Mesendoderm (in vitro differentiated cells): ENCODE results near the gene VWDE.

Source experiments
- DNase-seq: peaks from one replicate; pipeline ENCODE4 v3.0.0; 2013
- H2AK5ac ChIP-seq: 2 replicates; pipeline ENCODE4 v1.6.1; 2013; ENCODE audit warnings: low read length, inconsistent platforms
- H2BK120ac ChIP-seq: 2 replicates; pipeline ENCODE4 v1.6.1; 2013; ENCODE audit warnings: low read depth, mild to moderate bottlenecking, low read length, moderate library complexity, mixed read lengths
- H2BK15ac ChIP-seq: replicated peaks from 2 replicates; pipeline ENCODE4 v1.6.1; 2013; ENCODE audit warnings: low read depth, mild to moderate bottlenecking, moderate library complexity
- H2BK5ac ChIP-seq: 2 replicates; pipeline ENCODE4 v1.6.1; 2013; ENCODE audit warnings: low read length, inconsistent platforms
- H3K18ac ChIP-seq: 2 replicates; pipeline ENCODE4 v1.6.1; 2013; ENCODE audit warnings: mild to moderate bottlenecking, low read length, mixed read lengths
- H3K23ac ChIP-seq: one replicate; pipeline ENCODE4 v1.6.1; 2013; ENCODE audit warnings: low read length
- H3K27ac ChIP-seq: 2 replicates; pipeline ENCODE4 v1.5.1; 2013; ENCODE audit warnings: low read depth, mild to moderate bottlenecking, inconsistent platforms, low read length, moderate library complexity
- H3K27me3 ChIP-seq: 2 replicates; pipeline ENCODE4 v1.6.1; 2013; ENCODE audit warnings: low read length, control low read depth, mild to moderate bottlenecking, inconsistent platforms; ENCODE audit not compliant: insufficient read depth, poor library complexity
- H3K36me3 ChIP-seq: 2 replicates; pipeline ENCODE4 v1.6.1; 2013; ENCODE audit warnings: low read length, inconsistent platforms; ENCODE audit not compliant: control insufficient read depth, insufficient read depth
- H3K4ac ChIP-seq: one replicate; pipeline ENCODE4 v1.6.1; 2013; ENCODE audit warnings: low read depth, mild to moderate bottlenecking, low read length, moderate library complexity
- H3K4me1 ChIP-seq: 2 replicates; pipeline ENCODE4 v1.6.1; 2013; ENCODE audit warnings: low read depth, low read length, inconsistent platforms; ENCODE audit not compliant: control insufficient read depth
- H3K4me2 ChIP-seq: 2 replicates; pipeline ENCODE4 v1.6.1; 2013; ENCODE audit warnings: low read length
- H3K4me3 ChIP-seq: 2 replicates; pipeline ENCODE4 v1.5.1; 2013; ENCODE audit warnings: mild to moderate bottlenecking, low read length
- H3K56ac ChIP-seq: one replicate; pipeline ENCODE4 v1.6.1; 2013; ENCODE audit warnings: low read length
- H3K79me1 ChIP-seq: 2 replicates; pipeline ENCODE4 v1.6.1; 2013; ENCODE audit warnings: low read length, inconsistent platforms
- H3K79me2 ChIP-seq: 2 replicates; pipeline ENCODE4 v1.6.1; 2013; ENCODE audit warnings: mild to moderate bottlenecking, low read length; ENCODE audit not compliant: control insufficient read depth, insufficient read depth
- H3K9ac ChIP-seq: 2 replicates; pipeline ENCODE4 v1.6.1; 2013; ENCODE audit warnings: low read length, inconsistent platforms
- H4K5ac ChIP-seq: one replicate; pipeline ENCODE4 v1.6.1; 2013; ENCODE audit warnings: low read length
- H4K8ac ChIP-seq: one replicate; pipeline ENCODE4 v1.6.1; 2013; ENCODE audit warnings: low read depth, mild to moderate bottlenecking, control low read depth, low read length, moderate library complexity
- WGBS: extraction: QIAGEN DNeasy Blood & Tissue Kit; methylation state at CpG from one replicate; pipeline ENCODE4 v1.1.7; 2013; ENCODE audit warnings: low lambda C conversion rate, missing lambda C conversion rate; ENCODE audit not compliant: insufficient coverage; ENCODE audit errors: extremely low coverage; 5-methylcytosine and 5-hydroxymethylcytosine counted together

The VWDE gene

DNA sequence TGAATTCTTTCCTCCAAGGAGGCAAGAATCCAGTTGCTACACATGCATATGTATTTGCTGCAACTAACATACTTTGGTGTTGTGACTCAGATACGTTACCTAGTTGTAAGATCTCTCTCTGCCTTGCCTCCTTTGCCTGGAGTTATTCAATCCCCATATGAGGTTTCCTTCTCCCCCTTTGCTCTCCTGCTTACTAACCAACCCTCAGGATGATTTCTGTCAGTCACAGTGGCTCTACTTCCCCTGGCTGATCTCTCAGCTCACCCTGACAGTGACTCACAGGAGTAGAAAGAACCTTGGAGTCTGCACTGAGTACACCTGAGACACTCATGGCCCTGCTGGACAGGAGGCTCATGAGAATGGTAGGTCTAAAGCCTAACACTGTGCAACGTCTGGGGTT, 100.6 kb downstream of the VWDE start:
- no peak overlapping the region for H3K4me3 ChIP-seq
- H3K18ac ChIP-seq = no peak overlapping the region
- H3K27ac ChIP-seq = no peak overlapping the region
- H4K5ac ChIP-seq = no peak overlapping the region
- no peak for DNase-seq
- H3K9ac ChIP-seq = no peak overlapping the region
- WGBS = no CpG with 5 or more reads among the region's 2 CpGs
- H2BK15ac ChIP-seq = no peak overlapping the region
- no peaks in the 10 kb centered on the region for H3K79me1 ChIP-seq
- H3K56ac ChIP-seq = no peak overlapping the region
- no peaks in the 10 kb centered on the region for H3K4me1 ChIP-seq
- no peak overlapping the region for H2AK5ac ChIP-seq
- H3K36me3 ChIP-seq = no peaks in the 10 kb centered on the region
- H2BK120ac ChIP-seq = no peak overlapping the region
- H3K27me3 ChIP-seq = no peaks in the 10 kb centered on the region
- H3K79me2 ChIP-seq = no peaks in the 10 kb centered on the region
- no peak overlapping the region for H3K23ac ChIP-seq
- no peak overlapping the region for H3K4ac ChIP-seq
- no peak overlapping the region for H3K4me2 ChIP-seq
- no peak overlapping the region for H4K8ac ChIP-seq
- H2BK5ac ChIP-seq = no peak overlapping the region

DNA sequence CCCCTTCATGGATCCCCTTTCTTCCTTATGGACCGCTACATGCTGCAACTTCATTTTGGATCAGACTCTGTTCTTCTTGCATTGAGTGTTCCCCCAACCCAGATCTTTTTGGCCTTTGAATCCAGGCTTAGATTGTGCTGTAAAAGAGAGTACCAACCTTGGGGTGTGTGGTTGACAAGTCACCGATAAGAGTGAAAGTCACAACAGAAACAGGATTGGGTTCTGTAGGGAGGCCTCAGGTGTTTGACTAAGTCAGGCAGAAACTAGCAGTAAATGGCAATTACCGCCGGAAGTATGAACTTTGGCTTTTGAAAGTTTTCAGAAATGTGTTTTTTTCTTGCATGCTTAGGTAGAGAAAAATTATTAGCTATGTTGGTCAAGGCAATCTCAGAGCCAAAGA, 103.2 kb downstream of the VWDE start:
- no CpG with 5 or more reads among the region's 4 CpGs for WGBS
- Histone ChIP-seq H3K4me1 (no peaks in the 10 kb centered on the region), H3K4me2 (no peak overlapping the region), H3K4ac (no peak overlapping the region), H3K23ac (no peak overlapping the region), H4K5ac (no peak overlapping the region), H2AK5ac (no peak overlapping the region), H3K56ac (no peak overlapping the region), H3K27me3 (no peaks in the 10 kb centered on the region), H3K79me2 (no peaks in the 10 kb centered on the region), H4K8ac (no peak overlapping the region), H3K18ac (no peak overlapping the region), H2BK15ac (no peak overlapping the region), H2BK5ac (no peak overlapping the region), H3K9ac (no peak overlapping the region), H2BK120ac (no peak overlapping the region), H3K36me3 (no peaks in the 10 kb centered on the region), H3K27ac (no peak overlapping the region), H3K4me3 (no peak overlapping the region), H3K79me1 (no peaks in the 10 kb centered on the region)
- no peak for DNase-seq

DNA sequence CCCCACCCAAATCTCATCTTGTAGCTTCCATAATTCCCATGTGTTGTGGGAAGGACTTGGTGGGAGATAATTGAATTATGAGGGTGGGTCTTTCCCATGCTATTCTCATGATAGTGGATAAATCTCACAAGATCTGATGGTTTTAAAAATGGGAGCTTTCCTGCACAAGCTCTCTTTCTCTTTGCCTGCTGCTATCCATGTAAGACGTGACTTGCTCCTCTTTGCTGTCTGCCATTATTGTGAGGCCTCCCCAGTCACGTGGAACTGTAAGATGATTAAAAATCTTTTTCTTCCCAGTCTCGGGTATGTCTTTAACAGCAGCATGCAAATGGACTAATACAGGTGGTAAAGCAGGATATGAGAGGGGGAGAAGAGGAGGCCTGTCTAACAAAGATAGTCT, 104.3 kb downstream of the VWDE start:
- no peak overlapping the region for H4K5ac ChIP-seq
- no peak overlapping the region for H4K8ac ChIP-seq
- no peak overlapping the region for H3K56ac ChIP-seq
- H3K4me2 ChIP-seq = no peak overlapping the region
- H3K36me3 ChIP-seq = no peaks in the 10 kb centered on the region
- H3K79me2 ChIP-seq = no peaks in the 10 kb centered on the region
- no peaks in the 10 kb centered on the region for H3K27me3 ChIP-seq
- no peak overlapping the region for H2AK5ac ChIP-seq
- no peaks in the 10 kb centered on the region for H3K4me1 ChIP-seq
- no peak overlapping the region for H3K18ac ChIP-seq
- H3K27ac ChIP-seq = no peak overlapping the region
- DNase-seq = no peak
- no peak overlapping the region for H3K9ac ChIP-seq
- no peak overlapping the region for H3K23ac ChIP-seq
- H3K4me3 ChIP-seq = no peak overlapping the region
- no peaks in the 10 kb centered on the region for H3K79me1 ChIP-seq
- H2BK120ac ChIP-seq = no peak overlapping the region
- no peak overlapping the region for H3K4ac ChIP-seq
- H2BK15ac ChIP-seq = no peak overlapping the region
- no CpG with 5 or more reads among the region's 3 CpGs for WGBS
- no peak overlapping the region for H2BK5ac ChIP-seq

GRCh38 chr7:12297283-12298108, 106.2 kb downstream of the VWDE start:
- H3K4me3 ChIP-seq = no peak overlapping the region
- H3K27me3 ChIP-seq = no peaks in the 10 kb centered on the region
- no peak overlapping the region for H4K5ac ChIP-seq
- no peak overlapping the region for H3K9ac ChIP-seq
- no peak overlapping the region for H3K27ac ChIP-seq
- H2AK5ac ChIP-seq = no peak overlapping the region
- DNase-seq = peak; percentile 66
- H3K23ac ChIP-seq = no peak overlapping the region
- H3K4ac ChIP-seq = no peak overlapping the region
- H3K4me1 ChIP-seq = no peaks in the 10 kb centered on the region
- H3K36me3 ChIP-seq = no peaks in the 10 kb centered on the region
- H4K8ac ChIP-seq = no peak overlapping the region
- no peak overlapping the region for H3K56ac ChIP-seq
- no peak overlapping the region for H2BK5ac ChIP-seq
- no CpG with 5 or more reads among the region's 3 CpGs for WGBS
- no peak overlapping the region for H3K18ac ChIP-seq
- no peak overlapping the region for H2BK120ac ChIP-seq
- no peaks in the 10 kb centered on the region for H3K79me1 ChIP-seq
- H3K4me2 ChIP-seq = no peak overlapping the region
- no peak overlapping the region for H2BK15ac ChIP-seq
- no peaks in the 10 kb centered on the region for H3K79me2 ChIP-seq

DNA sequence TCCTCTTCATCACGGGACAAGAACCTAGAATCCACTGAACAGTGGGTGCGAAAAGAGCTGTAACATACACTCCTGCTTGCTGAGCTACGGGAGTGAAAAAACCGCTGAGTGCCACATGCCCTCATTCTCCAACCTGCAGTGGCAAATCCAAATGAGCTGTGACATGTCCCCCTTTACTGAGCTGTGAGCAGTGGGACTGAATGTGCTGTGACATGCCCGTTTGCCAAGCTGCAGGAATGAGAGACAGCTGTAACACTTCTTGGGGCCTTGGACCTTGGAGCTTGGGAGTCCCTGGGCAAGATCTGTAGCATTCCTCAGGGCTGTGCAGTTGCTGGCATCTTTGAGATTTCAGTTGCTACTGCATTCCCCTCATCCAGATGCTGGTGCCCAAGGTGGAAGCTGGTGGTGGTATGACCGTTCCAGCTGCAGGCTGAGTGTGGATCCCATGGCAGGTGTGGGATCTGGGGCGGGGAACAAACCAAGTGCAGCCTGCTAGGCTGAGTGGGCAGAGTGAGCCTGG, 107.6 kb downstream of the VWDE start:
- no peak overlapping the region for H2AK5ac ChIP-seq
- no peak for DNase-seq
- no peak overlapping the region for H3K18ac ChIP-seq
- H3K79me2 ChIP-seq = no peaks in the 10 kb centered on the region
- H3K79me1 ChIP-seq = no peaks in the 10 kb centered on the region
- H3K4me2 ChIP-seq = no peak overlapping the region
- H3K4ac ChIP-seq = no peak overlapping the region
- H3K36me3 ChIP-seq = no peaks in the 10 kb centered on the region
- H3K27ac ChIP-seq = no peak overlapping the region
- no peak overlapping the region for H4K8ac ChIP-seq
- no peak overlapping the region for H4K5ac ChIP-seq
- H2BK5ac ChIP-seq = no peak overlapping the region
- no peak overlapping the region for H2BK120ac ChIP-seq
- H3K27me3 ChIP-seq = no peaks in the 10 kb centered on the region
- no CpG with 5 or more reads among the region's 7 CpGs for WGBS
- no peak overlapping the region for H2BK15ac ChIP-seq
- no peak overlapping the region for H3K4me3 ChIP-seq
- H3K23ac ChIP-seq = no peak overlapping the region
- H3K4me1 ChIP-seq = no peaks in the 10 kb centered on the region
- H3K9ac ChIP-seq = no peak overlapping the region
- no peak overlapping the region for H3K56ac ChIP-seq

DNA sequence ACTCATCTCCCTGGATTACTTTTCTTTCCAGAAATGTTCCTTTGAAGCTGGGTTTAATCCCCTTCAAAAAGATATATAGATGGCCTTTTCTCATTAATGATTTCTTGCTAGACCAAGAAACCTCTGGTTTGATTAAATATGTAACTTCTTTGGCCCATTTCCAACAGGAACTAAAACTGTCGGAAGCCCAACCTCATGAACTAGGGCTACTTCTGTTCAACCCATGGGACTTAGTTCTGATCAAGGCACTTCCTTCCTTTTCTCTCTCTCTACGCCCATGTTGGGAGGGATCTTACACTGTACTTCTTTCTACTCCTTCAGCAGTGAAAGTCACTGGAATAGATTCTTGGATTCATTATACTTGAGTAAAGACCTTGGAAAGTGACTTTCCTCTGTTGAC, 109.0 kb downstream of the VWDE start:
- Histone ChIP-seq H3K56ac (no peak overlapping the region), H3K23ac (no peak overlapping the region), H3K27ac (no peak overlapping the region), H3K4me2 (no peak overlapping the region), H2BK120ac (no peak overlapping the region), H3K79me2 (no peaks in the 10 kb centered on the region), H3K4ac (no peak overlapping the region), H2BK15ac (no peak overlapping the region), H3K9ac (no peak overlapping the region), H2BK5ac (no peak overlapping the region), H3K27me3 (no peaks in the 10 kb centered on the region), H4K8ac (no peak overlapping the region), H3K4me1 (no peaks in the 10 kb centered on the region), H3K79me1 (no peaks in the 10 kb centered on the region), H3K18ac (no peak overlapping the region), H4K5ac (no peak overlapping the region), H3K4me3 (no peak overlapping the region), H2AK5ac (no peak overlapping the region), H3K36me3 (no peaks in the 10 kb centered on the region)
- WGBS = no CpG with 5 or more reads among the region's 2 CpGs
- no peak for DNase-seq
